Neural cell (in vitro differentiated cells): ENCODE measurements around the gene ESYT2.

Source experiments
- CTCF ChIP-seq: fragments of 450-650 bp; IDR thresholded peaks from 2 replicates; pipeline ENCODE4 v1.5.1; 2014; ENCODE audit warnings: antibody characterized with exemption, mild to moderate bottlenecking, moderate library complexity; ENCODE audit not compliant: poor library complexity, severe bottlenecking
- EP300 ChIP-seq: fragments of 450-650 bp; conservative IDR thresholded peaks from 2 replicates; pipeline ENCODE4 v1.6.1; 2014; ENCODE audit warnings: antibody characterized with exemption, mild to moderate bottlenecking, moderate library complexity; ENCODE audit not compliant: poor library complexity, severe bottlenecking
- EZH2 ChIP-seq: fragments of 200-600, 300-800 bp; shearing (Covaris generic), sonication (generic); IDR thresholded peaks from 2 replicates; pipeline ENCODE4 v1.6.1; 2014; ENCODE audit warnings: antibody characterized with exemption, low read length, borderline replicate concordance, mild to moderate bottlenecking; ENCODE audit not compliant: insufficient read depth, poor library complexity, severe bottlenecking
- MXI1 ChIP-seq: fragments of 450-650 bp; conservative IDR thresholded peaks from 2 replicates; pipeline ENCODE4 v1.6.1; 2014; ENCODE audit warnings: antibody characterized with exemption, mild to moderate bottlenecking; ENCODE audit not compliant: poor library complexity, severe bottlenecking
- POLR2AphosphoS5 ChIP-seq: IDR thresholded peaks from 2 replicates; pipeline ENCODE4 v1.6.1; 2012
- RAD21 ChIP-seq: fragments of 450-650 bp; conservative IDR thresholded peaks from 2 replicates; pipeline ENCODE4 v1.6.1; 2014; ENCODE audit warnings: antibody characterized with exemption, mild to moderate bottlenecking, moderate library complexity
- REST ChIP-seq: IDR thresholded peaks from 2 replicates; pipeline ENCODE4 v1.6.1; 2012; ENCODE audit warnings: borderline replicate concordance
- SMC3 ChIP-seq: fragments of 450-650 bp; conservative IDR thresholded peaks from 2 replicates; pipeline ENCODE4 v1.6.1; 2014; ENCODE audit warnings: antibody characterized with exemption, mild to moderate bottlenecking, moderate library complexity; ENCODE audit not compliant: poor library complexity
- TAF1 ChIP-seq: IDR thresholded peaks from 2 replicates; pipeline ENCODE4 v1.6.1; 2012; ENCODE audit warnings: low read depth

DNA sequence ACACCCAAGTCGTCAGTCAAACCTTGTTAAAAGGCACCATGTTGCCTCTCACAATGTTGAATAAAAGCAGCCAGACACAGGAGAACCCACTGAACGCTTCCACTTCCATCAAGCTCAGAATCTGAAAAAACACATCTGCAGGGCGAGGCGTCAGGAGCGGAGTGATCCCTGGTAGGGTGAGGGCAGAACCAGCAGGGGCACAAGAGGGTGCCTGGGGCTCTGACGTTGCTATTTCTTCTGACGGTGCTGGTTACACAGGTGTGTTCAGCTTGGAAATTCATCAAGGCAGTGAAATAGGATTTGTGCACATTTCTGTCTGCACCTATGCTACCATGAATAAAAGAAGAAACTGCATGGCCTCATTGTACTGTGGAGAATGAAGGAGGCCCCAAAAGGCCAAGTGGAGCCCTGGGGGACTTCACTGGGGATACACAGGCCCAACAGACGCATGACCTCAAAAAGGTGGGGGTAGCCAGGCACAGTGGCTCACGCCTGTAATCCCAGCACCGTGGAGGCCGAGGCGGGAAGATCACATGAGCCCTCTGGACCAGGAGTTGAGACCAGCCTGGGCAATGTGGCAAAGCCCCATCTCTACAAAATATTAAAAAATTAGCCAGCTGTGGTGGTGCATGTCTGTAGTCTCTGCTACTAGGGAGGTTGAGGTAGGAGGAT is 105.5 kb downstream of the ESYT2 start:
- TF ChIP-seq CTCF (no peak), EP300 (no peak), POLR2AphosphoS5 (no peak), SMC3 (no peak), EZH2 (no peak), MXI1 (no peak), REST (no peak), TAF1 (no peak), RAD21 (no peak)
